ENCODE data around the gene YJEFN3.

YJEFN3 gene

DNA sequence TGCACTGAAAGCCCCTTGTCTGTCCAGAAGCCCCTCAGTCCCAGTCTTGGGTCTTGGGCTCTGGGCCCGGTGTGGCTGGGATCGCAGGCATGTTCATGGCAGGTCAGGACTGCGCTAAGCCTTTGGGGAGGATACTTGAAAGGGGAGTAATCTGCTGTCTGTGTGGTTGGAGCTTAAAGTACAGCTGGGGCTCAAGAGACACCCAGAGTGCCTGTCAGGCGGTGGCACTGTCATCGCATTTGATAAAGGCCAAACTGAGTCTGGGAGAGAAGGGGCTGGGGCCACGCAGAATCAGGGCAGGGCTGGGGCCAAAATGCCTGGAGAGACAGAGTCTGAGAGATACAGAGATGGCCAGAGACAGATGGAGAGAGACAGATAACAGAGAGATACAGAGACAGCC is 5.1 kb downstream of the YJEFN3 start:
- no peak for TF ChIP-seq POLR2AphosphoS5 (IDR thresholded peaks at IDR 0.05; ENCODE audit: low read depth, low read length)
- no peak for TF ChIP-seq SIN3A (IDR thresholded peaks at IDR 0.05; ENCODE audit: borderline replicate concordance, insufficient read depth, low read length)
- no peak for TF ChIP-seq TAF1 (IDR thresholded peaks at IDR 0.05; ENCODE audit: borderline replicate concordance, insufficient read depth, low read length)
- no peak for TF ChIP-seq FOXP2 (optimal IDR thresholded peaks at IDR 0.05; ENCODE audit: borderline replicate concordance, extremely low read depth, extremely low read length, insufficient read depth)
- TF ChIP-seq, protein P1, sequence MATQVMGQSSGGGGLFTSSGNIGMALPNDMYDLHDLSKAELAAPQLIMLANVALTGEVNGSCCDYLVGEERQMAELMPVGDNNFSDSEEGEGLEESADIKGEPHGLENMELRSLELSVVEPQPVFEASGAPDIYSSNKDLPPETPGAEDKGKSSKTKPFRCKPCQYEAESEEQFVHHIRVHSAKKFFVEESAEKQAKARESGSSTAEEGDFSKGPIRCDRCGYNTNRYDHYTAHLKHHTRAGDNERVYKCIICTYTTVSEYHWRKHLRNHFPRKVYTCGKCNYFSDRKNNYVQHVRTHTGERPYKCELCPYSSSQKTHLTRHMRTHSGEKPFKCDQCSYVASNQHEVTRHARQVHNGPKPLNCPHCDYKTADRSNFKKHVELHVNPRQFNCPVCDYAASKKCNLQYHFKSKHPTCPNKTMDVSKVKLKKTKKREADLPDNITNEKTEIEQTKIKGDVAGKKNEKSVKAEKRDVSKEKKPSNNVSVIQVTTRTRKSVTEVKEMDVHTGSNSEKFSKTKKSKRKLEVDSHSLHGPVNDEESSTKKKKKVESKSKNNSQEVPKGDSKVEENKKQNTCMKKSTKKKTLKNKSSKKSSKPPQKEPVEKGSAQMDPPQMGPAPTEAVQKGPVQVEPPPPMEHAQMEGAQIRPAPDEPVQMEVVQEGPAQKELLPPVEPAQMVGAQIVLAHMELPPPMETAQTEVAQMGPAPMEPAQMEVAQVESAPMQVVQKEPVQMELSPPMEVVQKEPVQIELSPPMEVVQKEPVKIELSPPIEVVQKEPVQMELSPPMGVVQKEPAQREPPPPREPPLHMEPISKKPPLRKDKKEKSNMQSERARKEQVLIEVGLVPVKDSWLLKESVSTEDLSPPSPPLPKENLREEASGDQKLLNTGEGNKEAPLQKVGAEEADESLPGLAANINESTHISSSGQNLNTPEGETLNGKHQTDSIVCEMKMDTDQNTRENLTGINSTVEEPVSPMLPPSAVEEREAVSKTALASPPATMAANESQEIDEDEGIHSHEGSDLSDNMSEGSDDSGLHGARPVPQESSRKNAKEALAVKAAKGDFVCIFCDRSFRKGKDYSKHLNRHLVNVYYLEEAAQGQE (IDR thresholded peaks at IDR 0.05; ENCODE audit: insufficient read depth in 1 of 2, low read depth in 2 of 2, low read length in 2 of 2): no peak

DNA sequence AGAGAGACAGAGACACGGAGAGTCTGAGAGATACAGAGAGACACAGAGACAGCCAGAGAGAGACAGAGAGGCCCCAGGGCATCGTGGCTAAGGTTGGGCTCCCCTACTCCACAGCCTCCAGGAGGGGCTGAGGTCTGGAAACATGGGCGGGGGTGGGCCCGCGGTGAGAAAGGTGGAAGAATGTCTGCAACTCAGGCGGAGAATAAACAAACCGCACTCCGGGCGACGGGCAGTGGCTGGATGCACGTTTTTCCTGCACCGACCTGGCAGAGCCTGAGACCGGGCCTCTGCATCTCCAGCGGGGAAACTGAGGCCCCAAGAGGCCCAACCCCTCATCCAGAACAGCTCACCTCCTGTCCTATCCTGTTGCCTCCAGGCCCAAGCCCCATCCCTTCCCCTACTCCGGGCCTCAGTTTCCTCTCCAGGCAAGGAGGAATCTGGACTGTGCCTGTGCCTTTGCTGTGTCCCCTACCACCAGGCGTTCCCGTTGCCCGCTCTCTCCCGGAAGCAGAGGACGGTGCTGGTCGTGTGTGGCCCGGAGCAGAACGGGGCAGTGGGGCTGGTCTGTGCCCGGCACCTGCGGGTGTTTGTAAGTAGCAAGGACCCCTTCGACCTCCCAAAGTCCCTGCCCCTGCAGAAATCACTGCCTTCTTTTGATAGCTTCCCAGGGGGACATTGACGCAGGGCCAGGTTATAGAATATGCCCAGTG is 6.0 kb downstream of the YJEFN3 start:
- TF ChIP-seq, protein P1 (IDR thresholded peaks at IDR 0.05; ENCODE audit: insufficient read depth in 1 of 2, low read depth in 2 of 2, low read length in 2 of 2): no peak
- TF ChIP-seq TAF1 (IDR thresholded peaks at IDR 0.05; ENCODE audit: borderline replicate concordance, insufficient read depth, low read length): no peak
- no peak for TF ChIP-seq FOXP2 (optimal IDR thresholded peaks at IDR 0.05; ENCODE audit: borderline replicate concordance, extremely low read depth, extremely low read length, insufficient read depth)
- no peak for TF ChIP-seq POLR2AphosphoS5 (IDR thresholded peaks at IDR 0.05; ENCODE audit: low read depth, low read length)
- TF ChIP-seq SIN3A (IDR thresholded peaks at IDR 0.05; ENCODE audit: borderline replicate concordance, insufficient read depth, low read length): no peak

DNA sequence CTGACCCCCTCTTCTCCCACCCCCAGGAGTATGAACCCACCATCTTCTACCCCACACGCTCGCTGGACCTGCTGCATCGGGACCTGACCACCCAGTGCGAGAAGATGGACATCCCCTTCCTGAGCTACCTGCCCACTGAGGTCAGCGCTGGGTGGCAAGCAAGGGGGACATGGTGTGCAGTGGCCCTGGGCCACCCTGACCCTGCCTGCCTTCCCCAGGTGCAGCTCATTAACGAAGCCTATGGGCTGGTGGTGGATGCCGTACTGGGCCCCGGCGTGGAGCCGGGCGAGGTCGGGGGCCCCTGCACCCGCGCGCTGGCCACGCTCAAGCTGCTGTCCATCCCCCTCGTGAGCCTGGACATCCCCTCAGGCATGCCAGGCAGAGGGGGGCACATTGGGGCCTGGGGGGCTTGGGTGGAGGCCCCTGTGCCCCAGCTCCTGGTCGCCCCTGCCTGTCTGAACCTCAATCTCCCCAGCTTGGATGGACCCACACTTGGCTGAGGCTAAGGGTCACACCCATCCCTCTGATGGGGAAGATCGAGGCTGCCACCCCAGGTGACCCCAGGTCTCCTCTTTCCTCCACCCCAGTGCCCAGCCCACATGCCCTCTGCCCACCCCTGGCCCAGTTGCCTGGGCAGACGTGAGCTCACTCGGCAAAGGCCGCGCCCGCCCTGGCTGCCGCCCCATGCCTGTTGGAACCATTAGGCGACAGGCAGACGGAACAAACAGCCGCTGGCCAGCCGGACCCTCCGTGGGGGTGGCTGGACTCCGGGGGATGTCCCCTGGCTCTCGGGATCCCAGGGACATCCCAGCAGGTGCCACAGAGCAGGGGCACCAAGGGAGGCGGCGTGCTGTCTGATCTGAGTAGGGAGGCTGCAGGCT is 6.8 kb downstream of the YJEFN3 start:
- TF ChIP-seq FOXP2 (optimal IDR thresholded peaks at IDR 0.05; ENCODE audit: borderline replicate concordance, extremely low read depth, extremely low read length, insufficient read depth) (no peak), SIN3A (IDR thresholded peaks at IDR 0.05; ENCODE audit: borderline replicate concordance, insufficient read depth, low read length) (no peak), TAF1 (IDR thresholded peaks at IDR 0.05; ENCODE audit: borderline replicate concordance, insufficient read depth, low read length) (no peak), POLR2AphosphoS5 (IDR thresholded peaks at IDR 0.05; ENCODE audit: low read depth, low read length) (no peak)
- TF ChIP-seq, protein P1 (IDR thresholded peaks at IDR 0.05; ENCODE audit: insufficient read depth in 1 of 2, low read depth in 2 of 2, low read length in 2 of 2): no peak

DNA sequence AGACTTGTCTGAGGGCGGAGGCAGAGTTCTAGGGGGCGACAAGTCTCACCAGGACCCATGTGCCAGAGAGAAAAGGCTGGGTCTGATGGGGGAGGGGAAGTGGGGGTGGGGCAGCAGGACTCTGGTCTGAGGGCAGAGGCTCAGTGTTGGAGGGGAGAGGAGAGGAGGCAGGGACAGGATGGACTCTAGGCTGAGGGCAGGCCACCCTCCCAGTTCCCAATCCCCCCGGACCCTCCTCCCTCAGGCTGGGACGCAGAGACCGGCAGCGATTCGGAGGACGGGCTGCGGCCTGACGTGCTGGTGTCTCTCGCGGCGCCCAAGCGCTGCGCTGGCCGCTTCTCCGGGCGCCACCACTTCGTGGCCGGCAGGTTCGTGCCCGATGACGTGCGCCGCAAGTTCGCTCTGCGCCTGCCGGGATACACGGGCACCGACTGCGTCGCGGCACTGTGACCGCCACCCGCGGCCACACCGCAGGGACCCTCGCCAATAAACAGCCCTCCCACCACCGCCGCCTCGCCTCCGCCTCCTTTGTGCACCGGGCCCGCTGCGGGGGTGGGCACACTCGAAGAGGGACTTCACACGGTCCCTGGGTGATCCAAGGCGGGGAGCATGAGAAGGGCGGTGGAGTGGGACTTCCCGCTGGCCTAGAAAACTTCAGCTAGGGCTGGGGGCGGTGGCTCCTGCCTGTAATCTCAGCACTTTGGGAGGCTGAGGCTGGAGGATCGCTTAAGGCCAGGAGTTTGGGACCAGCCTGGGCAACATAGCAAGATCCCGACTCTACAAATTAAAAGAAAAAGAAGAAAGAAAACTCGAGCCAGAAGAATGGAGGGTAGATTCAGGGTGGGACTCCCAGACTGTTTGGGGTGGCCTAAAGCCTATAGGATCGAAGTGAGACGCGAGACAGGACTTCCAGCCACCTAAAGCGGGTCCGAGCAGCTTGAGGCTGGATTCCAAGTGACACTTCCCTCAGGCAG is 8.7 kb downstream of the YJEFN3 start:
- TF ChIP-seq FOXP2 (optimal IDR thresholded peaks at IDR 0.05; ENCODE audit: borderline replicate concordance, extremely low read depth, extremely low read length, insufficient read depth) (no peak), POLR2AphosphoS5 (IDR thresholded peaks at IDR 0.05; ENCODE audit: low read depth, low read length) (no peak), SIN3A (IDR thresholded peaks at IDR 0.05; ENCODE audit: borderline replicate concordance, insufficient read depth, low read length) (no peak), TAF1 (IDR thresholded peaks at IDR 0.05; ENCODE audit: borderline replicate concordance, insufficient read depth, low read length) (no peak)
- TF ChIP-seq, protein P1 (IDR thresholded peaks at IDR 0.05; ENCODE audit: insufficient read depth in 1 of 2, low read depth in 2 of 2, low read length in 2 of 2): no peak

All from PFSK-1 (cell line).